GM21360 (cell line): ENCODE results near the gene IL1A.
A peak's percentile ranks its signal among the peaks of the same experiment; 100 is the strongest.

Source experiments
- ATAC-seq: cut with Tn5 transposase; IDR thresholded peaks from one replicate; pipeline ENCODE4 v1.9.1; 2021; ENCODE audit warnings: mild to moderate bottlenecking, moderate library complexity; ENCODE audit not compliant: unreplicated experiment

IL1A gene

GRCh38 chr2:112728029-112728362, 56.3 kb downstream of the IL1A start:
- no peak for ATAC-seq

- ATAC-seq = no peak
These were observed 56.8 kb downstream of the IL1A start for GRCh38 chr2:112727276-112728028.

GRCh38 chr2:112726487-112727190, 57.7 kb downstream of the IL1A start:
- peak; percentile 68 for ATAC-seq

GRCh38 chr2:112725545-112726457, 58.5 kb downstream of the IL1A start:
- peak; percentile 42 for ATAC-seq

GRCh38 chr2:112724591-112725525, 59.4 kb downstream of the IL1A start:
- ATAC-seq = no peak

GRCh38 chr2:112723995-112724394, 60.3 kb downstream of the IL1A start:
- no peak for ATAC-seq
